Measurements from ENCODE around the gene WNT6. TPM values are rescaled to one million over a fixed set of nuclear protein-coding genes. Genes with fewer than 3 reads are reported as not detected.
A peak's percentile ranks its signal among the peaks of the same experiment; 100 is the strongest.

The WNT6 gene
- total RNA-seq, 2 experiments from 2014 or later: 0.25 to 0.34 TPM

DNA sequence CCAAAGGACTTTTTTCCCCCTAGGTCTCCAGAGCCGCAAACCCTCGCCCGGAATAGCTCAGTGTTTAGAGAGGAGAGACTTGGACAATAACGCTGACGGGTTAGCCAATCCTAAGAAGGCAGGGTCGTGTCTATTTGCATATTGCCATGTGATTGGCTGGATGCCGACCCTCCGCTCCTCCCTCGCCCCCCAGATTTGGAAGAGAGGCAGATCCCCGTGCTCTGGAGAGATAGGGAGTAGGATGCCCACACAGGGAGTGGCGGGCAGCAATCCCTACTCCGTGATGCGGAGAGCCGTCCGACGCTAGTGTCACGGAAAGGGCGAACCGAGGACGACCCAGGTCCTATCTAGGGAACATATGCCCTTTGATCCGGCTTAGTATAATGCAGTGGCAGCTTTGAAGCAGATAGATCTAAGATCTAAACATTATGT lies 1.4 kb downstream of the WNT6 start:
- ChIA-PET POLR2A (interaction anchor here (1.2 to 1.4 kb wide), 2 partner anchors 13 to 84 kb away, joined by 3 read pairs; no protein-coding TSS in a partner anchor), CTCF (interaction anchor here (0.9 to 7.6 kb wide), 5 partner anchors 9 to 119 kb away, joined by 4 to 63 read pairs (median 9); no protein-coding TSS in a partner anchor)
- Mint-ChIP-seq H3K4me3 (no peak overlapping the region), H3K9me3 (no peaks in the 10 kb centered on the region), H3K36me3 (ENCODE audit: low read depth) (no peaks in the 10 kb centered on the region), H3K27me3 (peaks cover 68% of the 10 kb centered on the region), H3K27ac (no peak overlapping the region), H3K4me1 (ENCODE audit: low read depth) (peaks cover 10% of the 10 kb centered on the region)
- DNase-seq: peak; percentile 21
- TF ChIP-seq, protein P1, sequence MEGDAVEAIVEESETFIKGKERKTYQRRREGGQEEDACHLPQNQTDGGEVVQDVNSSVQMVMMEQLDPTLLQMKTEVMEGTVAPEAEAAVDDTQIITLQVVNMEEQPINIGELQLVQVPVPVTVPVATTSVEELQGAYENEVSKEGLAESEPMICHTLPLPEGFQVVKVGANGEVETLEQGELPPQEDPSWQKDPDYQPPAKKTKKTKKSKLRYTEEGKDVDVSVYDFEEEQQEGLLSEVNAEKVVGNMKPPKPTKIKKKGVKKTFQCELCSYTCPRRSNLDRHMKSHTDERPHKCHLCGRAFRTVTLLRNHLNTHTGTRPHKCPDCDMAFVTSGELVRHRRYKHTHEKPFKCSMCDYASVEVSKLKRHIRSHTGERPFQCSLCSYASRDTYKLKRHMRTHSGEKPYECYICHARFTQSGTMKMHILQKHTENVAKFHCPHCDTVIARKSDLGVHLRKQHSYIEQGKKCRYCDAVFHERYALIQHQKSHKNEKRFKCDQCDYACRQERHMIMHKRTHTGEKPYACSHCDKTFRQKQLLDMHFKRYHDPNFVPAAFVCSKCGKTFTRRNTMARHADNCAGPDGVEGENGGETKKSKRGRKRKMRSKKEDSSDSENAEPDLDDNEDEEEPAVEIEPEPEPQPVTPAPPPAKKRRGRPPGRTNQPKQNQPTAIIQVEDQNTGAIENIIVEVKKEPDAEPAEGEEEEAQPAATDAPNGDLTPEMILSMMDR (IDR thresholded peaks at IDR 0.05): no peak
- ATAC-seq: peak; percentile 35
- intact Hi-C loops (cut with micrococcal nuclease): no loop called here

DNA sequence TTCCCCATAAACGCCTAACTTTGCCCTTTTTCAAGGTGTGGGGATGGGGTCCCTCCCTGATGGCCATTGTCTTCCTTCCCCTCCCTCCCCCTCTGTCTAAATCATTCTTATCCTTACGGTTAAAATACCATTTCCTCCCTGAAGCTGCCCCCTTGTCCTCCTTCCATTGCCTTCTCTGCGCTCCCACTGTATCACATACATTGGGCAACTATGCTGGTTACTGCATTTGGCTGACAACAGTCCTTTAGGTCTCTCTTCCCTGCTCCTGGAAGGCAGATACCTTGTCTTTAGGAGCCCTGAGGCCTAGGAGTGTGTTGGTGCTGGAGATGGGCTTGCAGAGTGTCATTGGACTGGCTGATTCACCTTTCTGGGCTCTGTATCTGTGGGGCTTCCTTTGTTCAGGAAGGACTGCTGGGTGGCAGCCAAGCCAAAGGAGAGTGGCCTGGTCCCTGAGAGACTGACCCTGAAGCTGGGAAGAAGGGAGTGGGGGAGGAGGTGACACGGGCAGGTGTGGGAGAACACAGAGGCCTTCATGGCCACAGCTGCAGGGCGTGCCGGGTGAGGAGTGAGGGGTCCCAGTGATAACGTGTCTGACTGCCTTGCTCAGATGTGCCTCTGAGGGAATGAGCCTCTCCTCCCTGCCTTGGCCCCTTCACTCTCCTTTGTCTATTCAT lies 2.2 kb downstream of the WNT6 start:
- no peaks in the 10 kb centered on the region for H3K36me3 Mint-ChIP-seq (ENCODE audit: low read depth)
- intact Hi-C loops (cut with micrococcal nuclease): no loop called here
- H3K4me1 Mint-ChIP-seq (ENCODE audit: low read depth): peaks cover 10% of the 10 kb centered on the region
- no peak for ATAC-seq
- POLR2A ChIA-PET: interaction anchor here (0.6 to 1.2 kb wide), 2 partner anchors 14 to 24 kb away, joined by 3 read pairs; no protein-coding TSS in a partner anchor
- TF ChIP-seq, protein P1 (IDR thresholded peaks at IDR 0.05): no peak
- CTCF ChIA-PET: interaction anchor here (1.3 to 7.6 kb wide), 5 partner anchors 8 to 197 kb away, joined by 3 to 63 read pairs (median 9); no protein-coding TSS in a partner anchor
- no peaks in the 10 kb centered on the region for H3K9me3 Mint-ChIP-seq
- peaks cover 60% of the 10 kb centered on the region for H3K27me3 Mint-ChIP-seq
- no peak overlapping the region for H3K27ac Mint-ChIP-seq
- no peak for DNase-seq
- no peak overlapping the region for H3K4me3 Mint-ChIP-seq

DNA sequence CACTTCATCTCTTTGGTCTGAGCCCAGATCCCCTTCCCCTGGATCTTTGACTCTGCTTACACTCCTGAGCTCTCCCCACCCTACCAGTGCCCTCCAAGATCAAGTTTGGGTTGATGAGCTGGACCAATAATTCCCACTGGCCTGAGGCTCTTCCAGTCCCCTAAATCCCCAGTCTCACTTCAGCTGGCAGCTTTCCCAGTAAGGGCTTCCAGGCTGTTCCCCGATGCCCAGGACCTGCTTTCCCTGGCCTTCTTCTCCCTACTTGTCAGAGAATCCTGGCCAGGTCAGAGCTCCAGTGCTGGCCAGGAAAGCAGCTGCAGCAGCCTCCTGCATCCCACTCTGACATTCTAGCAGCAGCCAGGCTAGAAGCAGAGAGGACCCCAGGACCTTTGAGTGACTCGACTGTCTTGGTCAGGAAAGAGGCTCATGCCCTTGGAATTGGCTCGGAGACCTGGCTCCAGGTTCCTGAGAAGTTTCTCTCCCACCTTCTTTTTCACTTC lies 3.5 kb downstream of the WNT6 start:
- peaks cover 49% of the 10 kb centered on the region for H3K27me3 Mint-ChIP-seq
- POLR2A ChIA-PET: no interaction called here
- intact Hi-C loops (cut with micrococcal nuclease): no loop called here

DNA sequence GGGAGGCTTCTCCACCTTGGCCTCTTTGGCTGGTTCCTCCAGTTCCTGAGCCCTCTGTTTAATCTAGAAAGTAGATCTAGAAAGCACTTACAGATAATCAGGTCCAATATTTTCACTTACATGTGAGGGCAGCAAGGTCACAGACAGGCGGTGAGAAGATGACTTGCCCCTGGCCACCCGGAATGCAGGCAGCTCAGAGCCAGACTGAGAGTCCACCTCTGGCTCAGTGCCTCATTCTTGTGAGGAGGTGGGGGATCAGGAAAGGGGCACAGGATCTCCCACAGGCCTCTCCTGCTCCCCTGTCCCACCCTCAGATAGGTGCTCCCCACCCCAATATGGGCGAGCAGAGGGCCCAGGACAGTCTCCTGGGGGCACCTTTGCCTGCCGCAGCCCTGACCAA lies 5.8 kb downstream of the WNT6 start:
- ATAC-seq (no peak), DNase-seq (no peak)
- Mint-ChIP-seq H3K4me1 (ENCODE audit: low read depth) (peaks cover 8% of the 10 kb centered on the region), H3K9me3 (no peaks in the 10 kb centered on the region), H3K27ac (no peak overlapping the region), H3K4me3 (no peak overlapping the region), H3K27me3 (peaks cover 42% of the 10 kb centered on the region), H3K36me3 (ENCODE audit: low read depth) (no peaks in the 10 kb centered on the region)
- ChIA-PET POLR2A (no interaction called here), CTCF (interaction anchor here (2.0 to 2.4 kb wide), 2 partner anchors 33 to 155 kb away, joined by 4 to 16 read pairs; partner anchors contain the start of gene TTLL4)
- TF ChIP-seq, protein P1 (IDR thresholded peaks at IDR 0.05): no peak
- intact Hi-C loops (cut with micrococcal nuclease): loop anchor here (5.0 kb wide), 1 partner anchor 42 kb away; no protein-coding TSS in a partner anchor

More for the DNA sequence above, 3.5 kb downstream of the WNT6 start:
- no peaks in the 10 kb centered on the region for H3K36me3 Mint-ChIP-seq (ENCODE audit: low read depth)
- H3K27ac Mint-ChIP-seq: no peak overlapping the region
- ATAC-seq (no peak), DNase-seq (no peak)
- TF ChIP-seq, protein P1 (IDR thresholded peaks at IDR 0.05): no peak
- no peak overlapping the region for H3K4me3 Mint-ChIP-seq
- peaks cover 10% of the 10 kb centered on the region for H3K4me1 Mint-ChIP-seq (ENCODE audit: low read depth)
- no peaks in the 10 kb centered on the region for H3K9me3 Mint-ChIP-seq
- CTCF ChIA-PET: interaction anchor here (1.0 to 4.3 kb wide), 5 partner anchors 10 to 42 kb away, joined by 3 to 30 read pairs (median 6); no protein-coding TSS in a partner anchor

DNA sequence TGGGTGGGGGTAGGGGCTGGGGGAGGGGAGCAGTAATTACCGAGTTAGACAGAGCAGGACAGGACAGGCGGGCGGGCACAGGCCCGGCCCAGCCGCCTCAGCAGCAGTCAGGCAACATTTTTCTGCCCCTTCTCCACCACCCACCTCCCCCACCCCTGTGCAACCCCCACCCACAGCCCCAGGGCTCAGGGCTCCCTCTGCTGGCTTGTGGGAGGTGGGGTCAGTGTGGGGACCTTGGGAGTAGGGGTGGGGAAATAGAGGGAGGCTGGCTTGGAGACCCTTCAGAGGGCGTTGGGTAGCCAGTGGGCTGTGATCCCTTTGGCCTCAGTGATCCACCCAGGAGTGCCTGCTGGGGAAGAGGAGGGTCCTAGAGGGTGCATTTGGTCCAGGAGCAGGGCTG lies 6.4 kb downstream of the WNT6 start:
- no peaks in the 10 kb centered on the region for H3K9me3 Mint-ChIP-seq
- peaks cover 40% of the 10 kb centered on the region for H3K27me3 Mint-ChIP-seq
- no peak overlapping the region for H3K4me3 Mint-ChIP-seq
- ATAC-seq (no peak), DNase-seq (no peak)
- H3K27ac Mint-ChIP-seq: no peak overlapping the region
- ChIA-PET POLR2A (no interaction called here), CTCF (interaction anchor here (0.8 to 1.0 kb wide), 2 partner anchors 10 to 11 kb away, joined by 3 read pairs; no protein-coding TSS in a partner anchor)
- peaks cover 8% of the 10 kb centered on the region for H3K4me1 Mint-ChIP-seq (ENCODE audit: low read depth)
- H3K36me3 Mint-ChIP-seq (ENCODE audit: low read depth): no peaks in the 10 kb centered on the region
- intact Hi-C loops (cut with micrococcal nuclease): loop anchor here (5.0 kb wide), 1 partner anchor 41 kb away; no protein-coding TSS in a partner anchor
- TF ChIP-seq, protein P1 (IDR thresholded peaks at IDR 0.05): no peak

All from activated CD8-positive, alpha-beta T cell treated with anti-CD3 and anti-CD28 coated beads for 36 hours (primary cell).